PC-3 (cell line): ENCODE data around the gene CPLX3. TPM values are rescaled to one million over a fixed set of nuclear protein-coding genes. Genes with fewer than 3 reads are reported as not detected.
A peak's percentile ranks its signal among the peaks of the same experiment; 100 is the strongest.

Source experiments
- ATAC-seq: fragments of 200-7000 bp; cut with Tn5 transposase; 2 replicates; pipeline ENCODE4 v1.9.1; 2020; ENCODE audit warnings: mild to moderate bottlenecking, moderate library complexity
- BruUV-seq: library from RNA; stranded (reverse); fragments of 400-500 nt; replicated peaks from 2 replicates; lab custom pipeline; 2021; lab: Mats Ljungman, UMichigan
- CTCF ChIA-PET: fragments of 300-600 bp; sonication (Branson Sonifier 250); formaldehyde crosslinking; loops from one replicate; lab custom pipeline; 2022; ENCODE audit warnings: antibody characterized with exemption; lab: Charles Lee
- POLR2A ChIA-PET: fragments of 300-600 bp; sonication (Branson Sonifier 250); formaldehyde crosslinking; loops from one replicate; lab custom pipeline; 2022; ENCODE audit warnings: antibody characterized with exemption; ENCODE audit not compliant: unreplicated experiment; lab: Charles Lee
- DNase-seq: peaks from one replicate; pipeline ENCODE4 v3.0.0-alpha.2; 2015
- H2AFZ ChIP-seq: fragments of 300-600 bp; sonication (generic); 2 replicates; pipeline ENCODE4 v1.6.0; 2016; ENCODE audit warnings: antibody characterized with exemption, low read length
- H3F3A ChIP-seq: fragments of 300-600 bp; sonication (generic); one replicate; pipeline ENCODE4 v1.6.0; 2017; ENCODE audit warnings: antibody characterized with exemption, low read length, control low read depth, mild to moderate bottlenecking; ENCODE audit not compliant: unreplicated experiment
- H3K27ac ChIP-seq: fragments of 300-600 bp; sonication (generic); 2 replicates; pipeline ENCODE4 v1.5.1; 2016; ENCODE audit warnings: mild to moderate bottlenecking, low read length
- H3K27me3 ChIP-seq: fragments of 300-600 bp; sonication (generic); 2 replicates; pipeline ENCODE4 v1.6.1; 2016; ENCODE audit warnings: low read length, mixed read lengths
- H3K36me3 ChIP-seq: fragments of 300-600 bp; sonication (generic); 2 replicates; pipeline ENCODE4 v1.6.1; 2016; ENCODE audit warnings: low read depth, mixed run types, low read length, mixed read lengths
- H3K4me1 ChIP-seq: fragments of 300-600 bp; sonication (generic); 2 replicates; pipeline ENCODE4 v1.5.1; 2016; ENCODE audit warnings: low read length; ENCODE audit not compliant: insufficient read depth
- H3K4me2 ChIP-seq: fragments of 300-600 bp; sonication (generic); 2 replicates; pipeline ENCODE4 v1.6.0; 2016; ENCODE audit warnings: low read length
- H3K4me3 ChIP-seq: fragments of 300-600 bp; sonication (generic); 2 replicates; pipeline ENCODE4 v1.5.1; 2016; ENCODE audit warnings: mild to moderate bottlenecking, low read length, mixed read lengths
- H3K79me2 ChIP-seq: fragments of 300-600 bp; sonication (generic); 2 replicates; pipeline ENCODE4 v1.6.1; 2017; ENCODE audit warnings: low read length, mixed read lengths
- H3K9ac ChIP-seq: fragments of 300-600 bp; sonication (generic); 2 replicates; pipeline ENCODE4 v1.6.0; 2016; ENCODE audit warnings: mild to moderate bottlenecking, low read length
- H3K9me2 ChIP-seq: fragments of 300-600 bp; sonication (generic); replicated peaks from 2 replicates; pipeline ENCODE4 v1.6.1; 2016; ENCODE audit warnings: mixed run types, low read length, mixed read lengths
- H3K9me3 ChIP-seq: fragments of 300-600 bp; sonication (generic); 2 replicates; pipeline ENCODE4 v1.6.1; 2016; ENCODE audit warnings: low read length, mixed read lengths
- H4K20me1 ChIP-seq: fragments of 300-600 bp; sonication (generic); 2 replicates; pipeline ENCODE4 v1.6.1; 2016; ENCODE audit warnings: low read length, mixed read lengths
- EZH2 ChIP-seq: fragments of 300-600 bp; sonication (generic); IDR thresholded peaks from one replicate; pipeline ENCODE4 v1.6.1; 2017; ENCODE audit warnings: antibody characterized with exemption, mild to moderate bottlenecking, low read length; ENCODE audit not compliant: unreplicated experiment
- EZH2phosphoT487 ChIP-seq: fragments of 300-600 bp; sonication (generic); IDR thresholded peaks from 2 replicates; pipeline ENCODE4 v1.6.1; 2018; ENCODE audit warnings: mild to moderate bottlenecking, antibody characterized with exemption, low read length, borderline replicate concordance
- intact Hi-C: fragments of 100-400 bp; cut with micrococcal nuclease; formaldehyde crosslinking; loops from 2 replicates; pipeline ENCODE4 v1.9.0; 2023
- total RNA-seq: library from RNA; depleted of rRNA; stranded (reverse); fragments of >200 nt; gene quantifications from 2 replicates; pipeline ENCODE4 v1.2.3, GENCODE V29; 2014
- TF ChIP-seq, protein P1 (sequence below): fragments of 300-600 bp; sonication (generic); conservative IDR thresholded peaks from 2 replicates; pipeline ENCODE4 v1.5.1; 2017; ENCODE audit warnings: antibody characterized with exemption, low read depth, mild to moderate bottlenecking, low read length

Gene CPLX3
- total RNA-seq, 1 experiment from 2014 or later: not detected

DNA sequence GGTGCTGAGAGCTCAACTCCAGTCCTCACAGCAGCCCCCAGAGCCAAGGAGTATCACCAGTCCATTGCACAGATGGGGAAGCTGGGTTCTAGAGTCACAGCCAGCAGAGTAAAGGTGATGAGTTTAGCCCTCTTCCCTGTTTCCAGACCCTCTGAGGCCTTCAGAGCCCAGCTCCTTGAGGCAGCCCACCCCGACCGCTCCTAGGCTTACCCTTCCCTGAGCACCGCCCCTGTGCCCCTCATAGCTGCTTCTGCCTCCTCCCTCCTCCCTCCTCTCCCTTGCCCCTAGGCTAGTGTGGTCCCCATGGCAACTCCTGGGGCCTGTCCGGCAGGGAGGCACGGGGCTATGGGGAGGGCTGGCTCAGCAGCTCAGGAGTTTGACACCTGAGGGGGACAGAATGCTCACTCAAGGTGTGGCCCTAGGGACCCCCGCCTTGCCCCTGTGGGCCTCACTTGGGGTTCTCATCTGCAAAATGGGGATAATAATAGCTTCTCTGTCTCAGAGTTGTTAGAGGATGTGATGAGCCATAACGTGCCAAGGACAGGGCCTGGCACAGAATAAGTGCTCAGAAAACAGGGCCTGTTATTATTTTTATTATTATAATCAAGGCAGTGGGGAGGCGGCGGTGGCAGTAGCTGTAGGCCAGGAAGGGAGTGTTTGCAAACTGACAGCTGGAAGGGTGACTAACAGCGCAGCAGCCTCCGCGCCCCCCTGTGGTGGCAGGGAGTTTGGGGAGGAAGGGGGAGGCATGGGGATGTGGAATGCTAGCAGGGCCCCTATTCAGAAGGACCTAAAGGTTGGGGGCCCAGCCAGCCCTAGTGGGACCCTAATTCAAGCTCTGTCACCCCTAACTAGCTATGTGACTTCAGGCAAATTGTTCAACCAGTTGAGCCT, 33.0 kb upstream of the CPLX3 start:
- H2AFZ ChIP-seq: no peak overlapping the region
- no TSS peak for BruUV-seq
- ChIA-PET CTCF (interaction anchor here (0.8 kb wide), 2 partner anchors 10 to 23 kb away, joined by 3 read pairs; no protein-coding TSS in a partner anchor), POLR2A (no interaction called here)
- no peak overlapping the region for H3K4me3 ChIP-seq
- no peaks in the 10 kb centered on the region for H3K36me3 ChIP-seq
- peaks cover 57% of the 10 kb centered on the region for H3K79me2 ChIP-seq
- DNase-seq: no peak
- intact Hi-C loops: no loop called here
- H3K9me3 ChIP-seq: no peaks in the 10 kb centered on the region
- no peak for TF ChIP-seq EZH2phosphoT487
- TF ChIP-seq, protein P1, sequence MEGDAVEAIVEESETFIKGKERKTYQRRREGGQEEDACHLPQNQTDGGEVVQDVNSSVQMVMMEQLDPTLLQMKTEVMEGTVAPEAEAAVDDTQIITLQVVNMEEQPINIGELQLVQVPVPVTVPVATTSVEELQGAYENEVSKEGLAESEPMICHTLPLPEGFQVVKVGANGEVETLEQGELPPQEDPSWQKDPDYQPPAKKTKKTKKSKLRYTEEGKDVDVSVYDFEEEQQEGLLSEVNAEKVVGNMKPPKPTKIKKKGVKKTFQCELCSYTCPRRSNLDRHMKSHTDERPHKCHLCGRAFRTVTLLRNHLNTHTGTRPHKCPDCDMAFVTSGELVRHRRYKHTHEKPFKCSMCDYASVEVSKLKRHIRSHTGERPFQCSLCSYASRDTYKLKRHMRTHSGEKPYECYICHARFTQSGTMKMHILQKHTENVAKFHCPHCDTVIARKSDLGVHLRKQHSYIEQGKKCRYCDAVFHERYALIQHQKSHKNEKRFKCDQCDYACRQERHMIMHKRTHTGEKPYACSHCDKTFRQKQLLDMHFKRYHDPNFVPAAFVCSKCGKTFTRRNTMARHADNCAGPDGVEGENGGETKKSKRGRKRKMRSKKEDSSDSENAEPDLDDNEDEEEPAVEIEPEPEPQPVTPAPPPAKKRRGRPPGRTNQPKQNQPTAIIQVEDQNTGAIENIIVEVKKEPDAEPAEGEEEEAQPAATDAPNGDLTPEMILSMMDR: 0 out of 2 replicates have a peak, but pooled peaks have one; percentile 22
- H3K27me3 ChIP-seq: no peaks in the 10 kb centered on the region
- H3K9me2 ChIP-seq: no peaks in the 10 kb centered on the region
- peaks cover 28% of the 10 kb centered on the region; the same call in 1 of the 2 replicates for H4K20me1 ChIP-seq
- H3K9ac ChIP-seq: no peak overlapping the region
- H3K27ac ChIP-seq: no peak overlapping the region
- peaks cover 11% of the 10 kb centered on the region for H3K4me1 ChIP-seq
- no peak overlapping the region for H3K4me2 ChIP-seq
- H3F3A ChIP-seq: no peaks in the 10 kb centered on the region
- ATAC-seq: peak; percentile 50

DNA sequence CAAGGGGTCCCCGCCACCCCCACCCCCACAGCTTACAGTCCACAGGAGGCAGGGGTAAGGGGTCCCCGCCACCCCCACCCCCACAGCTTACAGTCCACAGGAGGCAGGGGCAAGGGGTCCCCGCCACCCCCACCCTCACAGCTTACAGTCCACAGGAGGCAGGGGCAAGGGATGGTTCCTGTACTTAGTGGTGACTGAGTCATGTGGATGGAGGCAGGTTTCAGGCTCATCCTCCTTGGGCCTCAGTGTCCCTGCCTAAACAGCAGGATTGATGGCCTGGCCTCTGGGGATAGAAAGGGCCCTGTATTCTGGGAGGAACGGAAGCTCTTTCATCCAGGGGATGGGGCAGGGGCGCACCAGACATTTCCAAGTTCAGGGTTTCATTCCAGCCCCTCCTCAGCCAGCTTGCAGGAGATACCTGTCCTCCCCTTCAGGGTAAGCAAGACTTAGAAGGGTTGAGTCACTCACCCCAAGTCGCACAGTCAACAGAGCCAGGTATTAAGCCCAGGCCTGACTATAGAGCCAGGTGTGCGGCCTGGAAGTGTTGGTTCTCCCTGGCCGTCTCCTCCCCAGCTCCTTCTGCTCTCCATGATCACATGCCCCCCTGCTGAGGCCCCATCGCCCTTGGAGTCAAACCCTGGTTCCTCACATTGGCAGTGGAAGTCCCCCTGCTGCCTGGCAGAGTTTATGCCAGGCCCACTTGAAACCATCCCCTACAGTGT, 32.0 kb upstream of the CPLX3 start:
- H3K9me2 ChIP-seq: no peaks in the 10 kb centered on the region
- H4K20me1 ChIP-seq: peaks cover 19% of the 10 kb centered on the region; the same call in 1 of the 2 replicates
- no peak overlapping the region for H3K9ac ChIP-seq
- H3K36me3 ChIP-seq: no peaks in the 10 kb centered on the region; the same call in 1 of the 2 replicates
- H3K4me1 ChIP-seq: peaks cover under 1% of the 10 kb centered on the region; the same call in 1 of the 2 replicates
- no TSS peak for BruUV-seq
- POLR2A ChIA-PET: no interaction called here
- H3K4me2 ChIP-seq: no peak overlapping the region
- DNase-seq (no peak), ATAC-seq (no peak)
- no peak for TF ChIP-seq EZH2
- TF ChIP-seq, protein P1: no peak
- TF ChIP-seq EZH2phosphoT487: no peak
- no peak overlapping the region for H3K27ac ChIP-seq
- no peaks in the 10 kb centered on the region for H3K27me3 ChIP-seq
- no peak overlapping the region for H3K4me3 ChIP-seq
- CTCF ChIA-PET: interaction anchor here (0.8 kb wide), 1 partner anchor 24 kb away, joined by 3 read pairs; no protein-coding TSS in a partner anchor
- H3F3A ChIP-seq: no peaks in the 10 kb centered on the region
- H3K9me3 ChIP-seq: no peaks in the 10 kb centered on the region
- H2AFZ ChIP-seq: no peak overlapping the region
- H3K79me2 ChIP-seq: peaks cover 46% of the 10 kb centered on the region
- intact Hi-C loops: no loop called here
